ENCODE results near the gene ZNF735.
"Not testable (repeated sequence)": the region's sequence is repeated elsewhere in the genome, so short reads cannot be mapped to it uniquely, and the experiment has no call there.

The ZNF735 gene

DNA sequence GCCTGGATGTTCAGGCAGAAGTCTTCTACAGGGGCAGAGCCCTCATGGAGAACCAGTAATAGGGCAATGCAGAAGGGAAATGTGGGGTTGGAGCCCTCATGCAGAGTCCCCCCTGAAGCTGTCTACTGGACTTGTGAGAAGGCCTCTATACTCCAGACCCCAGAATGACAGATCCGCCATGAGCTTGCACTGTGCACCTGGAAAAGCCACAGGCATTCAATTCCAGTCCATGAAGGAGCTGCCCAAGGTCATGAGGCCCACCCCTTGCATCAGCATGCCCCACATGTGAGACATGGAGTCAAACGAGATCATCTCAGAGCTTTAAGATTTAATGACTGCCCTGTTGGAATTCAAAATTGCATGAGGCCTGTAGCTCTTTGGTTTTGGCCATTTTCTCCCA, 16.4 kb downstream of the ZNF735 start:
- no peak for DNase-seq (ENCODE audit: low read depth)
- TF ChIP-seq, protein P1, sequence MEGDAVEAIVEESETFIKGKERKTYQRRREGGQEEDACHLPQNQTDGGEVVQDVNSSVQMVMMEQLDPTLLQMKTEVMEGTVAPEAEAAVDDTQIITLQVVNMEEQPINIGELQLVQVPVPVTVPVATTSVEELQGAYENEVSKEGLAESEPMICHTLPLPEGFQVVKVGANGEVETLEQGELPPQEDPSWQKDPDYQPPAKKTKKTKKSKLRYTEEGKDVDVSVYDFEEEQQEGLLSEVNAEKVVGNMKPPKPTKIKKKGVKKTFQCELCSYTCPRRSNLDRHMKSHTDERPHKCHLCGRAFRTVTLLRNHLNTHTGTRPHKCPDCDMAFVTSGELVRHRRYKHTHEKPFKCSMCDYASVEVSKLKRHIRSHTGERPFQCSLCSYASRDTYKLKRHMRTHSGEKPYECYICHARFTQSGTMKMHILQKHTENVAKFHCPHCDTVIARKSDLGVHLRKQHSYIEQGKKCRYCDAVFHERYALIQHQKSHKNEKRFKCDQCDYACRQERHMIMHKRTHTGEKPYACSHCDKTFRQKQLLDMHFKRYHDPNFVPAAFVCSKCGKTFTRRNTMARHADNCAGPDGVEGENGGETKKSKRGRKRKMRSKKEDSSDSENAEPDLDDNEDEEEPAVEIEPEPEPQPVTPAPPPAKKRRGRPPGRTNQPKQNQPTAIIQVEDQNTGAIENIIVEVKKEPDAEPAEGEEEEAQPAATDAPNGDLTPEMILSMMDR (conservative IDR thresholded peaks at IDR 0.05; ENCODE audit: low read length), result no peak
- no peak overlapping the region for H3K4me3 ChIP-seq (ENCODE audit: low read length)

DNA sequence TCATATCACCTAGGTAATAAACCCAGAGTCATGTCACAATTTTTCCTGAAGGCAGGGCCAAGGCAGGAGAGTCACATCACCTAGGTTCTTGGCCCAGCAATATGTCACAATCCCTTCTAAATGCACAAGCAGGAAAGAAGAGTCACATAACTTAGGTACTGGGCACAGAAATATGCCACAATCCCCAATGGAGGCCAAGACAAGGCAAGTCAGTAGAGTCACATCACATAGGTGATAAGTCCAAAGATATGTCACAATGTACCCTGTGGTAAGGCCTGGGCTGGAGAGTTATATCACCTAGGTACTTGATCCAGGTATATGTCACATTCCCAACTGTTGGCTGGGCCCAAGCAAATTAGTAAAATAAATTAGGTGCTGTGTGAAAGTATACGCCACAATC, 21.2 kb downstream of the ZNF735 start, which contains the start of gene ZNF679:
Gene ZNF679, plus strand, starts transcription at position 301 of the 400 bp plus-strand sequence. CDS start 20,644 bp downstream, outside the sequence.
- not testable (repeated sequence) for DNase-seq (ENCODE audit: low read depth)

DNA sequence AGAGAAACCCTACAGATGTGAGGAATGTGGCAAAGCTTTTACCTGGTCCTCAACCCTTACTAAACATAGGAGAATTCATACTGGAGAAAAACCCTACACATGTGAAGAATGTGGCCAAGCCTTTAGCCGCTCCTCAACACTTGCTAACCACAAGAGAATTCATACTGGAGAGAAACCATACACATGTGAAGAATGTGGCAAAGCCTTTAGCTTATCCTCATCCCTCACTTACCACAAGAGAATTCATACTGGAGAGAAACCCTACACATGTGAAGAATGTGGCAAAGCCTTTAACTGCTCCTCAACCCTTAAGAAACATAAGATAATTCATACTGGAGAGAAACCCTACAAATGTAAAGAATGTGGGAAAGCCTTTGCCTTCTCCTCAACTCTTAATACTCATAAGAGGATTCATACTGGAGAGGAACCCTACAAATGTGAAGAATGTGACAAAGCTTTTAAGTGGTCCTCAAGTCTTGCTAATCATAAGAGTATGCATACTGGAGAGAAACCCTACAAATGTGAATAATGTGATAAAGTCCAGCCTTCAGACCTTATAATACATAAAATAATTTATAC, 59.4 kb downstream of the ZNF735 start:
- TF ChIP-seq, protein P1 (conservative IDR thresholded peaks at IDR 0.05; ENCODE audit: low read length), result no peak
- no peak for DNase-seq (ENCODE audit: low read depth)
- H3K4me3 ChIP-seq (ENCODE audit: low read length), result no peak overlapping the region

More for the DNA sequence above, 21.2 kb downstream of the ZNF735 start, which contains the start of gene ZNF679:
- not testable (repeated sequence) for H3K4me3 ChIP-seq (ENCODE audit: low read length)

All from AG10803 (cell line).